GM23248 (cell line): Measurements from ENCODE around the gene CCDC80.

Experiments
- EZH2 ChIP-seq: fragments of 200-600 bp; sonication (generic); IDR thresholded peaks from 2 replicates; pipeline ENCODE4 v1.6.1; 2018; ENCODE audit warnings: antibody characterized with exemption, mild to moderate bottlenecking; ENCODE audit not compliant: insufficient read depth, poor library complexity, severe bottlenecking
- EZH2phosphoT487 ChIP-seq: fragments of 200-600 bp; sonication (generic); IDR thresholded peaks from 2 replicates; pipeline ENCODE4 v1.6.1; 2018; ENCODE audit warnings: antibody characterized with exemption, moderate library complexity, mild to moderate bottlenecking, low read depth; ENCODE audit not compliant: insufficient read depth

GRCh38 chr3:112637700-112638099 lies 3.2 kb downstream of the CCDC80 start:
- TF ChIP-seq EZH2phosphoT487, result no peak
- TF ChIP-seq EZH2, result no peak
